PFSK-1 (cell line): ENCODE data around the gene KRTAP7-1.

Experiments used
- TAF1 ChIP-seq: IDR thresholded peaks from 2 replicates; pipeline ENCODE4 v1.6.1; 2012; ENCODE audit warnings: low read length, control low read depth, borderline replicate concordance; ENCODE audit not compliant: insufficient read depth
- TF ChIP-seq, protein P1 (sequence below), 2 experiments: IDR thresholded peaks; 2 replicates each; pipeline versions ENCODE4 v1.6.1 to v1.8.0; 2011 to 2012; ENCODE audit warnings: low read depth in 2 of 2, low read length in 2 of 2, control low read depth in 1 of 2, inconsistent platforms in 1 of 2, mild to moderate bottlenecking in 1 of 2, moderate library complexity in 1 of 2; ENCODE audit not compliant: insufficient read depth in 1 of 2

DNA sequence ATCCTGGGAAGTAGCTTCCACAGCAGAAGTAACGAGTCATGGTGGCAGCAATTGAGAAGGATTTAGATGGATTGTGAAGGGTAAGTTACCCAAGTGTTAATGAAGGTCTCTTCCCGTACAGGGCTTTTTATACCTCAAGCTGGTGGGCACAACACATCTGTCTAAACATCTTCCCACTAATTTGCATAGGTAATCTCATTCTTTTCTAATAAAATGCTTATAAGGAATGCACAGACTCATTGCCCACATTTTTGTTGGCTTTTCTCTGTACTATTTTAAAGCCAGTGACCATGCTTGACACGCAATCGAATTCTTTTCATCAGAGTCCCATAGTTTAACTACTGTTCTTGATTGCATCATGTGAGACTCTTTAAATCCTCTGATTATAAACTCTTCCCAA is at the start of gene KRTAP7-1:
- TF ChIP-seq, protein P1, sequence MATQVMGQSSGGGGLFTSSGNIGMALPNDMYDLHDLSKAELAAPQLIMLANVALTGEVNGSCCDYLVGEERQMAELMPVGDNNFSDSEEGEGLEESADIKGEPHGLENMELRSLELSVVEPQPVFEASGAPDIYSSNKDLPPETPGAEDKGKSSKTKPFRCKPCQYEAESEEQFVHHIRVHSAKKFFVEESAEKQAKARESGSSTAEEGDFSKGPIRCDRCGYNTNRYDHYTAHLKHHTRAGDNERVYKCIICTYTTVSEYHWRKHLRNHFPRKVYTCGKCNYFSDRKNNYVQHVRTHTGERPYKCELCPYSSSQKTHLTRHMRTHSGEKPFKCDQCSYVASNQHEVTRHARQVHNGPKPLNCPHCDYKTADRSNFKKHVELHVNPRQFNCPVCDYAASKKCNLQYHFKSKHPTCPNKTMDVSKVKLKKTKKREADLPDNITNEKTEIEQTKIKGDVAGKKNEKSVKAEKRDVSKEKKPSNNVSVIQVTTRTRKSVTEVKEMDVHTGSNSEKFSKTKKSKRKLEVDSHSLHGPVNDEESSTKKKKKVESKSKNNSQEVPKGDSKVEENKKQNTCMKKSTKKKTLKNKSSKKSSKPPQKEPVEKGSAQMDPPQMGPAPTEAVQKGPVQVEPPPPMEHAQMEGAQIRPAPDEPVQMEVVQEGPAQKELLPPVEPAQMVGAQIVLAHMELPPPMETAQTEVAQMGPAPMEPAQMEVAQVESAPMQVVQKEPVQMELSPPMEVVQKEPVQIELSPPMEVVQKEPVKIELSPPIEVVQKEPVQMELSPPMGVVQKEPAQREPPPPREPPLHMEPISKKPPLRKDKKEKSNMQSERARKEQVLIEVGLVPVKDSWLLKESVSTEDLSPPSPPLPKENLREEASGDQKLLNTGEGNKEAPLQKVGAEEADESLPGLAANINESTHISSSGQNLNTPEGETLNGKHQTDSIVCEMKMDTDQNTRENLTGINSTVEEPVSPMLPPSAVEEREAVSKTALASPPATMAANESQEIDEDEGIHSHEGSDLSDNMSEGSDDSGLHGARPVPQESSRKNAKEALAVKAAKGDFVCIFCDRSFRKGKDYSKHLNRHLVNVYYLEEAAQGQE (IDR thresholded peaks at IDR 0.05; ENCODE audit: insufficient read depth in 1 of 2, low read depth in 2 of 2, low read length in 2 of 2) = no peak
- no peak for TF ChIP-seq TAF1
